Right renal pelvis (tissue), 4 donors: ENCODE measurements around the gene RASAL2. TPM values are rescaled to one million over a fixed set of nuclear protein-coding genes. Genes with fewer than 3 reads are reported as not detected.

ENCODE experiments used
- DNase-seq, 4 donors: peaks; one replicate each; pipeline ENCODE4 v3.0.0-alpha.2; 2013; ENCODE audit warnings: low read depth in 4 of 4, low spot score in 3 of 4, missing footprints in 1 of 4
- polyA plus RNA-seq, 4 donors: library from polyadenylated mRNA; unstranded; fragments of 120-200 nt; gene quantifications; one replicate each; pipeline ENCODE4 v1.2.1, GENCODE V29; 2013; ENCODE audit not compliant: insufficient read length in 4 of 4

RASAL2 gene
- polyA plus RNA-seq, 4 donors, result 17.6 to 19.3 (median 19.1) TPM

GRCh38 chr1:178483251-178483957 lies 389.5 kb downstream of the RASAL2 start:
- no peak for DNase-seq

DNA sequence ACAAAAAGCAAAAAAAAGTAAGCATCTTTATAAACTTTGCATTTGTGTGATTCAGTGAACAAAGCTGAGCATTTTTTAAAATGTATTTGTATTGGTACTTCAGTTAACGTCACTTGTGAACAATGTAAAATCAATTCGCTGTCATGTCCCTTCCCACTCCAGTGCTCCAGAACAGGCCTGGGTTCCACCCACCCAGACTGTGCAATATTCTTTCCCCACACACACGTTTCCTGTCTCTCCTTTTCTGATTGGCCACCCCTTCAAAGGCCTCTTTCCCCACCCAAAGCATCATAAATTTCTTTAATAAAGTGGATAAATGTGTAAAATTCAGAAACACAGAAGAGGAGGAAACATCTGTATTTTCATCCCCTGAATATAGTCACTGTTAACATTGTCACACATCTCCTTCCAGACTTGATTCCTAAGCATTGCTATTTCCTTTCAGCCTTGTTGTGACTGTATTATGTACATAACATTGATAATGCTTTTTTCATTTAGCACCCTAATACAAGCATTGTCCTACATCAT lies 390.9 kb downstream of the RASAL2 start:
- DNase-seq, result no peak

- no peak for DNase-seq
These were observed 391.7 kb downstream of the RASAL2 start for GRCh38 chr1:178485541-178485981.

DNA sequence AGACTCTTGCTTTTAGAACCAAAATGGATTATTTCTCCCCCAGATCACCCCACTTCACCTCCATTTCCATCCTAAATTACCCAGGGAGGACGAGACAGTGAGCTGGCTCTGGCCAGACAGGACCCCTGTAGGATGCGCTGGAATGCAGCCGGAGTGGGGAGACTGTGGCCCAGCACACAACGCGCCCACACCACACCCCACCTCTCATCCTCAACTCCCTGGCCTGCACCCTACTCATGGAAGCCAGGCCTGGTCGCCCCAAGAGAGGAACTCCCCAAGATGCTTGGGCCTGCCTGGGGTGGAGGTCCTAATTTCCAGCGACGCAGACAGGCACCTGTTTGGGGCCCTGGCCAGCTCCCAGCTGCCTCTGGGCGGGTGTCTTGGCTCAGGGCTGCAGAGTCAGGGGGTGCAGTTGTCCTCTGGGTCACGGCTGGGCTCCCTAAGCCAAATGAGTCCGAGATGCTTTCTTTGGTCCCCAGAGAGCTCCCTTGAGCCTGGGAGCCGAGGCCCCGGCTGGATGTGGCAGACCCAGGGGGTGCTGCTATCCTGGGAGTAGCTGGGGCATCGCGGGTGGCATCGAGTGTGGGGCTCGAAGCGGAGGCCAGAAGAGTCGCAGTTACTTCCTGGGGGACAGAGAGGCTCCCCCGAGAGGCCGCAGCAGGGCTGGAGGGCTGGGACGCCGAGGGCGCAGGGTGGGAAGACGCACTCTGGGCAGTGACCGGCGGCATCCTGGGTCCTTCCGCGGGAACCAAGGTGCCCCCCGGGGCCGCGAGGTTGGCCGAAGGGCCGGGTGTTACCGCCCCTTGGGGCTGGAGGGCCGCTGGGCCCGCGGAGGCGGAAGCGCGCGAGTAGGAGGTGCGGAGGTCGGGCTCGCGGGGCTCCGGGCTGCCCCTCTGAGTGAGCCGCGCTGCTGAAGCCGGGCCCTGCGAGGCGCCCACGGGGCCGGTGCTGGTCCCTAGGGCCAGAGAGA lies 392.5 kb downstream of the RASAL2 start:
- no peak for DNase-seq

DNA sequence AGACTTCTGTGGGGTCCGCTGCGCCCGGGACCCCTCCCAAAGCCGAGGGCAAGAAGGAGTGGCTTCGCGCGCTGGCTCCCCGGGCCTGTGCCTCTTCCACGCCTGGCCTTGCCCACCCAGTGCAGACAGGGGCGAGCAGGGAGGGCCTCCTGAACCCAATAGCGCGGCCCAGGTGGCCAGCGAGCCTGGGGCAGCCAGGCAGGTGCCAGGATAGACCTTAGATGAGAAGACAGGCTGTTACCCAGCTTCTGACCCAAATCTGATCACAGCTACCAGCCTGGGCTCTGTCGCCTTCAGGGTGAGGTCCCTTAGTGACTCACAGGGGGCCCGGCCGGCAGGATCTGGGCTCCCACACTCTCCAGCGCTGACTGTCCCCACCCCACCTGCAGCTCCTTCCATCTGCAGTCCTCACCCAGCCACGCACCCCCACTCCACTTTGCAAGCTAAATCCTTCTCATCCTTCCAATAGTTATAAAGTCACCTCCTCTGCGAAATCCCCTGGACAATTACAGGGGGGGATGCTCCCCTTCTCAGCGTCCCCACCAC lies 393.2 kb downstream of the RASAL2 start:
- DNase-seq, result no peak

GRCh38 chr1:178488393-178488792 lies 394.5 kb downstream of the RASAL2 start:
- DNase-seq, result no peak

- no peak for DNase-seq
These were observed 395.5 kb downstream of the RASAL2 start for GRCh38 chr1:178489399-178489798.

- DNase-seq, result no peak
These were observed 396.2 kb downstream of the RASAL2 start for GRCh38 chr1:178490136-178490535.

DNA sequence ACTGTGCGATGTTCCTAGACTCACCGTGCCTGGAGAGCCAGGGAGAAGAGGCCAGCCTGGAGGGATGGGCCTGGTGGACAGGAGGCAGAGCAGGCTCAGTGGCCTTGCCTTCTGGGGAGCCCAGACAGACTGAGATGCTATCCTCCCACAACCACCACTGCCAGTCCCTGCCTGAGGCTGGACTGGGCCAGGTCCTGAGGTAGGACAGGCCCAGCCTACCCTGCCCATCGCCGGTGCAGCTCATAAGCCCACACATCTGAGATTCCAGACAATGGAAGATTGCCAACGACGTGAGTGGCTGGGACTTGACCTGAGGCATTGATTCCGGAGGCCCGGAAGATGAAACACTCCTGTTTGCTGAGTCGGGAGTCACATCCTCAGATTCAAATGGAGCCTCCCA lies 397.1 kb downstream of the RASAL2 start:
- DNase-seq, result no peak

DNA sequence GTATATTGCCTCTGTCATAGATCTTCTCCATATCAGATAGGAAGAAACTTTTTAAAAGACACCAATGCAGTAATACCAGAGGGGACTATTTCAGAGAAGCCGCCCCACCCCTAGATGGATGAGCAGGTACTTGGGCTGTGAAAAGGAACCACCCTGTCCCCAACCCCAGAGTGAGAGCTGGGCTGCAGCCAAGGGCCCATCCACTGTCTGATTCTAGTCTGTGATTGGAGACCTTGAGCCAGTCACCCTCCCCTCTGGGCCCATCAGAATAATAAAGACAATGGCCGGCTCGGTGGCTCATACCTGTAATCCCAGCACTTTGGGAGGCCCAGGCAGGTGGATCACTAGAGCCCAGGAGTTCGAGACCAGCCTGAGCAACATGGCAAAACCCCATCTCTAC lies 397.8 kb downstream of the RASAL2 start:
- DNase-seq, result no peak

- DNase-seq, result no peak
These were observed 398.4 kb downstream of the RASAL2 start for GRCh38 chr1:178492341-178492740.

GRCh38 chr1:178493301-178493741 lies 399.4 kb downstream of the RASAL2 start:
- DNase-seq, result no peak

- no peak for DNase-seq
These were observed 400.7 kb downstream of the RASAL2 start for GRCh38 chr1:178494569-178494971.

DNA sequence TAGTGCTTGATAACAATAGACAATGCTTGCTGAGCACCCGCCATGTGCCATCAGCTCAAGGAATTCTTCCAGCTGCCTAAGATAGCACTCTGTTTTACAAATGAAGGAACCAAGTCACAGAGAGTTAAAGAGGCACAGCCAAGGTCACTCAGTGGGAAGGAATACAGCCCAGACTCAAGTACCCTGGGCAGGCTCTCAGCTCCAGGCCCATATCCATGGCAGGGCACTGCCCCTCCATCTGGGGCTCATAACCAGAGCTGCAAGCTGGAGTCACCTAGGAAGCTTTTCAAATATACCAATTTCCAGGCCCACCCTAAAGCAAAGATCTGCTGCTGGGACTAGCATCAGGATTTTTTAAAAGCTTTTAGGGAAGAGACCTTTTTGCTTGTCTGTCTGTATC lies 401.3 kb downstream of the RASAL2 start:
- DNase-seq, result no peak

DNA sequence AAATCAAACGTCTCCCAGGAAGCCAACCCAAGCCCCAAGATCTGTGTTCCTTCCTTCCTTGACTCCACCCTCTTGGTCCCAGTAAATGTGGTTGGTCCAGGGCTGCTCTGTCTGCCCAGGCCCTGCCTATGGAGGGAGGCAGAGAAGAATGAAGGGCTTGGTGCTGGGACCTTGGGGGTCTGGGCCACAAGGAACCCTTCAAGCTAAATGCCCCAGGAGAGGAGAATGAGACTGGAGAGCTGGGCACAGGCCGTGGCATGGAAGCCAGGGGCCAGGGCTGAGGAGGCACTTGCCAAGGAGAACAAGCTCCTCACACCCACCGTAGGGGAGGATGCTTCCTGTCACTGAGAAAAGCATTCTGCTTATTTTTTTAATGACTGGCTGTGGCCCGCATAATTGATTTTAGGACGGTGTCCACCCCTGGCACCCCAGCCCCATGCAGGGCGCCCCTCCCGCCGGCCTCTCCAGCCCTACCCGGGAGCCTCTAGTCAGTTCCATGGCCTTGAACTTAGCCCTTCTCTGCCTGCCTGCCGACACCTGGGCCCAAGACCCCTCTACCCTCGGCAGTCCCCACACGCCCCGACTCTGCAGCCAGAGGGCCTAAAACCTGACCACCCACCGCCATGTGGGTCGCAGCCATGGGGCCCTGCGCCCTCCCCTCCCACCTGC lies 402.0 kb downstream of the RASAL2 start:
- no peak for DNase-seq

GRCh38 chr1:178496410-178497135 lies 402.7 kb downstream of the RASAL2 start, which contains the start of gene CLEC20A:
Gene CLEC20A (minus strand): TSS chr1:178496964. CDS start chr1:178496939, 25 bp downstream.
- no peak for DNase-seq

GRCh38 chr1:178497903-178498478 lies 404.1 kb downstream of the RASAL2 start:
- no peak for DNase-seq

DNA sequence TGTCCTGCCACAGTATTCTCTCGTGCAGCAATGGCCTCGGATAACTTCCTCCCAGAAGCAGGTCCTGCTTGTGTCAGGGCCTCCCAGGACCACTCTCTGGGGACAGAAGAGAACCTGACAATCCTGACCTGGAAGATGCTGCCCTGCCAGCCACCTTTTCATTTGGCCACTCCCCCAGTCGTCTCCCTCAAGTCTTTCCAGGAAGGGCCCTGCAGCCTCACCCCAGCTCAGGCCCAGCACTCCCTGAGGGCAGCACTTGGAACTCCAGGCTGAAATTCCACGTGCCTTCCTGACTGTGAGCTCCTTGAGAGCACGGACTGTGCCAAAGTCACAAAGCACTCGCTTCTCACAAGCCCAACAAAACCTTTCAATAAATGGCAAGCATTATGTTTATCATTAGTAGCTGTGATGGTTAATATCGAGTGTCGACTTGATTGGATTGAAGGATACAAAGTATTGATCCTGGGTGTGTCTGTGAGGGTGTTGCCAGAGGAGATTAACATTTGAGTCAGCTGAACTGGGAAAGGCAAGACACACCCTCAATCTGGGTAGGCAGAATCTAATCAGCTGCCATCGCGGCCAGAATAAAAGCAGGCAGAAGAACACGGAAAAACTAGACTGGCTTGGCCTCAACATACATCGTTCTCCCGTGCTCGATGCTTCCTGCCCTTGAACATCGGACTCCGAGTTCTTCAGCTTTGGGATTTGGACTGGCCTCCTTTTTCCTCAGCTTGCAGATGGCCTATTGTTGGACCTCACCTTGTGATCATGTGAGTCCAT lies 405.2 kb downstream of the RASAL2 start:
- no peak for DNase-seq
